ENCODE data around the gene DDX21.

DDX21 gene

GRCh38 chr10:69025370-69025896, 69.5 kb downstream of the DDX21 start:
- no peaks in the 10 kb centered on the region for H3K9me3 ChIP-seq
- H3K27ac ChIP-seq = no peak overlapping the region
- DNase-seq = no peak
- H3K27me3 ChIP-seq = no peaks in the 10 kb centered on the region
- intact Hi-C loops (cut with DNase I; ENCODE audit: low total_unique reads) = no loop called here
- no peaks in the 10 kb centered on the region for H3K4me1 ChIP-seq
- no peak for TF ChIP-seq CTCF (IDR thresholded peaks at IDR 0.05)
- peaks cover 0 to 13% (median 0%) of the 10 kb centered on the region in 3 donors for H3K36me3 ChIP-seq
- H3K4me3 ChIP-seq = no peak overlapping the region

GRCh38 chr10:69033256-69033655, 77.3 kb downstream of the DDX21 start:
- intact Hi-C loops (cut with DNase I; ENCODE audit: low total_unique reads) = no loop called here
- no peak overlapping the region for H3K27ac ChIP-seq
- TF ChIP-seq CTCF (IDR thresholded peaks at IDR 0.05) = no peak
- DNase-seq = no peak
- peaks cover 0 to 2% (median 0%) of the 10 kb centered on the region in 4 donors for H3K4me1 ChIP-seq
- H3K27me3 ChIP-seq = no peaks in the 10 kb centered on the region
- no peaks in the 10 kb centered on the region for H3K9me3 ChIP-seq
- no peaks in the 10 kb centered on the region for H3K36me3 ChIP-seq
- H3K4me3 ChIP-seq = no peak overlapping the region
